Gastroesophageal sphincter (tissue), 3 donors: ENCODE measurements around the gene RNASE11.

ENCODE experiments used
- CTCF ChIP-seq, 4 experiments: fragments of 200-600 bp in 2 of 4; fragments of 450-650 bp in 2 of 4; sonication (generic) in 1 of 4; IDR thresholded peaks; one replicate each; pipeline ENCODE4 v1.5.1; 2017 to 2019; ENCODE audit warnings: antibody characterized with exemption in 4 of 4, mild to moderate bottlenecking in 2 of 4, moderate library complexity in 2 of 4
- POLR2A ChIP-seq, 2 donors: fragments of 450-650 bp; IDR thresholded peaks; one replicate each; pipeline ENCODE4 v1.6.1; 2017; ENCODE audit warnings: antibody characterized with exemption in 2 of 2, mild to moderate bottlenecking in 2 of 2, moderate library complexity in 1 of 2

GRCh38 chr14:20632448-20632830 lies 44.6 kb upstream of the RNASE11 start:
- TF ChIP-seq POLR2A (IDR thresholded peaks at IDR 0.05) (no peak), CTCF (IDR thresholded peaks at IDR 0.05) (no peak)
